Urinary bladder (tissue), 4 donors: ENCODE results near the gene SETD3. TPM values are rescaled to one million over a fixed set of nuclear protein-coding genes. Genes with fewer than 3 reads are reported as not detected.
"Not testable (repeated sequence)": the region's sequence is repeated elsewhere in the genome, so short reads cannot be mapped to it uniquely, and the experiment has no call there.

ENCODE experiments used
- DNase-seq: peaks from one replicate; pipeline ENCODE4 v3.0.0-alpha.2; 2015; ENCODE audit errors: extremely low spot score
- H3K27ac ChIP-seq: one replicate; pipeline ENCODE4 v1.5.1; 2013; ENCODE audit warnings: low read depth, mild to moderate bottlenecking, moderate library complexity
- H3K36me3 ChIP-seq: one replicate; pipeline ENCODE4 v1.6.1; 2013; ENCODE audit warnings: mild to moderate bottlenecking, moderate library complexity; ENCODE audit not compliant: insufficient read depth
- H3K4me1 ChIP-seq: one replicate; pipeline ENCODE4 v1.6.1; 2013; ENCODE audit warnings: mild to moderate bottlenecking, moderate library complexity; ENCODE audit not compliant: insufficient read depth
- H3K4me3 ChIP-seq: one replicate; pipeline ENCODE4 v1.5.1; 2013; ENCODE audit warnings: low read depth, low read length
- WGBS: extraction: QIAGEN DNeasy Blood & Tissue Kit; methylation state at CpG from one replicate; pipeline ENCODE4 v1.1.7; 2013; 5-methylcytosine and 5-hydroxymethylcytosine counted together
- polyA plus RNA-seq: library from polyadenylated mRNA; stranded (reverse); fragments of 200-250 nt; gene quantifications from one replicate; pipeline ENCODE4 v1.2.3, GENCODE V29; 2013
- small RNA-seq: library from RNA; depleted of rRNA; stranded (forward); fragments of <200 nt; gene quantifications from one replicate; pipeline ENCODE3, GENCODE V24; 2014
- total RNA-seq: library from RNA; depleted of rRNA; stranded (reverse); fragments of >200 nt; gene quantifications from one replicate; pipeline ENCODE4 v1.2.3, GENCODE V29; 2014
- donor health status: healthy with polysubstance abuse.
- donor health status: healthy.

SETD3 gene
- total and polyA plus RNA-seq, 2 donors = 68.6 to 72.1 TPM

GRCh38 chr14:99349721-99350495 is 130.8 kb downstream of the SETD3 start:
- DNase-seq = no peak
- no peaks in the 10 kb centered on the region for H3K36me3 ChIP-seq
- no peak overlapping the region for H3K27ac ChIP-seq
- H3K4me1 ChIP-seq = no peaks in the 10 kb centered on the region
- H3K4me3 ChIP-seq = no peak overlapping the region
- WGBS = 84% methylated on average over 13 of the region's 13 CpGs

DNA sequence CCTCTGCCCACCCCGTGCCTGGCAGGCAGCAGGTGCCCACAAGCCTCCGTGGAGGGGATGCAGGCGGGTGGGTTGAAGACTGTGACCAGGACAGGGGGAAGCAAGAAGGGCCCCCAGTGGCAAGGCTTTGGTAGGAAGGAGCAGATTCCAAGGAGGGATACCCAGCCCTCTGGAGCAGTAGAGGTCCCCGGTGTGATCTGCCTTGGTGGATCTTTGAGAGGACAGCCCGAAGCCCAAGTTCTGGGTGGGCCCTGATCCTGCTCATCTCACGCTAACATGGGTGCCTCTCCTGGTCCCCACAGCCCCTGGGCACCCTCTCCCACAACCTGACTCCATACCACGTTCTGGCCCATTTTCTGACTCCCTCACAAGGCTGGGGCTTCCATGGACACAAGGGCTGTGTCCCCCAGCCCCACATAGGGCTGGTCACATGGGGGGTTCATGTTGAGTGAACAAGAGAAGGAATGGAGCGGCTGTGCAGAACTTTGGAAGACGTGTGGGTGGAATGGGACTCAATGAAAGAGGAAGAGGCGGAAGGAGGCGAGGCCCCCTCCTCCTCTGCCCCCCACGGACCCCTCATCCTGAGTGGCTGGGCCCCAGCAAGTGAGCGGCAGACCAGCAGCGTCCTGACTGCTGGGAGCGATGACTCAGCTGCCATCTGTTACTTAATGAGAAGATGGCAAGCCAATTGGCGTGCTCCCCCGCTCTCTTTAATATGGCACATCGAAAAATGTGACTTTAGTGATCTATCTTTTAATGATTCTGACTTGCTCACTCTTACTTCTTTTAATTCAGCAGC is 131.6 kb downstream of the SETD3 start:
- Histone ChIP-seq H3K36me3 (no peaks in the 10 kb centered on the region), H3K4me1 (no peaks in the 10 kb centered on the region), H3K4me3 (no peak overlapping the region), H3K27ac (no peak overlapping the region)
- 81% methylated on average over 18 of the region's 18 CpGs for WGBS
- no peak for DNase-seq

DNA sequence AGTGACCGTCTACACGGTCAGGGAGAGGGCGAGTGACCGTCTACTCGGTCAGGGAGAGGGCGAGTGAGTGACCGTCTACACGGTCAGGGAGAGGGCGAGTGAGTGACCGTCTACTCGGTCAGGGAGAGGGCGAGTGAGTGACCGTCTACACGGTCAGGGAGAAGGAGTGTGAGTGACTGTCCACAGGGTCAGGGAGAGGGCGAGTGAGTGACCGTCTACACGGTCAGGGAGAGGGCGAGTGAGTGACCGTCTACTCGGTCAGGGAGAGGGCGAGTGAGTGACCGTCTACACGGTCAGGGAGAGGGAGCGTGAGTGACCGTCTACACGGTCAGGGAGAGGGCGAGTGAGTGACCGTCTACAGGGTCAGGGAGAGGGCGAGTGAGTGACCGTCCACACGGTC is 132.4 kb downstream of the SETD3 start:
- not testable (repeated sequence) for DNase-seq, H3K27ac ChIP-seq, H3K4me1 ChIP-seq, H3K4me3 ChIP-seq, H3K36me3 ChIP-seq
- WGBS = 94% methylated on average over 31 of the region's 31 CpGs

Small RNA genes within 50 kb of the gene (small RNA-seq; reads per million reads assigned to genes)
- not detected for gene RNU6-91P

Other genes with a start within 250 kb of the SETD3 start
- gene BCL11B, start 208.7 kb downstream of the SETD3 start, total RNA-seq = 1.3 TPM
- 0.27 TPM for gene BCL11B, start 208.7 kb downstream of the SETD3 start, polyA plus RNA-seq
- 74.9 TPM for gene CCNK, start 550 bp upstream of the SETD3 start, total RNA-seq
- gene CCNK, start 550 bp upstream of the SETD3 start, polyA plus RNA-seq = 18.6 TPM
- 5.8 TPM for gene CCDC85C, start 123.3 kb upstream of the SETD3 start, total RNA-seq
- gene CCDC85C, start 123.3 kb upstream of the SETD3 start, polyA plus RNA-seq = 36.0 TPM
- gene HHIPL1, start 164.3 kb upstream of the SETD3 start, total RNA-seq = 3.8 TPM
- 2.1 TPM for gene HHIPL1, start 164.3 kb upstream of the SETD3 start, polyA plus RNA-seq
- gene CYP46A1, start 203.4 kb upstream of the SETD3 start, total RNA-seq = 2.7 TPM
- 0.91 TPM for gene CYP46A1, start 203.4 kb upstream of the SETD3 start, polyA plus RNA-seq